Activated CD8-positive, alpha-beta memory T cell treated with anti-CD3 and anti-CD28 coated beads, Interleukin-2, amount 10 ng/mL, durations not matched to agents 7 days and 5 days (primary cell): ENCODE measurements around the gene C14orf93. TPM values are rescaled to one million over a fixed set of nuclear protein-coding genes. Genes with fewer than 3 reads are reported as not detected.

ENCODE experiments used
- ATAC-seq: fragments of 150-1000 bp; cut with Tn5 transposase; one replicate; pipeline ENCODE4 v1.10.0; 2021; ENCODE audit warnings: moderate library complexity
- CTCF ChIA-PET: fragments of 350-600 bp; sonication (Branson Sonifier 250); formaldehyde crosslinking; loops from one replicate; lab custom pipeline; 2021; ENCODE audit warnings: antibody characterized with exemption; lab: Charles Lee
- DNase-seq: peaks from one replicate; pipeline ENCODE4 v3.0.0-alpha.2; 2020
- H3K27ac Mint-ChIP-seq: one replicate; pipeline ENCODE4 v1.8.0; 2021; ENCODE audit warnings: mild to moderate bottlenecking, mixed read lengths
- H3K27me3 Mint-ChIP-seq: one replicate; pipeline ENCODE4 v1.8.0; 2021; ENCODE audit warnings: mixed read lengths
- H3K36me3 Mint-ChIP-seq: one replicate; pipeline ENCODE4 v1.8.0; 2021; ENCODE audit warnings: mild to moderate bottlenecking, mixed read lengths
- H3K4me1 Mint-ChIP-seq: one replicate; pipeline ENCODE4 v1.8.0; 2021; ENCODE audit warnings: mixed read lengths
- H3K4me3 Mint-ChIP-seq: one replicate; pipeline ENCODE4 v1.8.0; 2021; ENCODE audit warnings: mild to moderate bottlenecking, moderate library complexity, mixed read lengths
- H3K9me3 Mint-ChIP-seq: one replicate; pipeline ENCODE4 v1.8.0; 2022; ENCODE audit warnings: low read depth, mixed read lengths
- total RNA-seq, 2 experiments: library from RNA; stranded (reverse); gene quantifications; one replicate each; pipeline ENCODE4 v1.2.3, GENCODE V29; 2021

The C14orf93 gene
- total RNA-seq, 2 experiments from 2014 or later, result 9.0 to 12.6 TPM

- Mint-ChIP-seq H3K27ac (no peak overlapping the region), H3K4me3 (no peak overlapping the region), H3K27me3 (no peaks in the 10 kb centered on the region), H3K9me3 (no peaks in the 10 kb centered on the region), H3K36me3 (peaks cover 4% of the 10 kb centered on the region), H3K4me1 (no peaks in the 10 kb centered on the region)
- CTCF ChIA-PET, result interaction anchor here (0.7 to 25.7 kb wide), 31 partner anchors 10 to 1487 kb away, joined by 3 to 867 read pairs (median 4); partner anchors contain the start of genes ACIN1, AJUBA, C14orf119 and CDH24
- DNase-seq (no peak), ATAC-seq (peak; percentile 73)
Measured at GRCh38 chr14:22994762-22995275, 15.1 kb downstream of the C14orf93 start.

DNA sequence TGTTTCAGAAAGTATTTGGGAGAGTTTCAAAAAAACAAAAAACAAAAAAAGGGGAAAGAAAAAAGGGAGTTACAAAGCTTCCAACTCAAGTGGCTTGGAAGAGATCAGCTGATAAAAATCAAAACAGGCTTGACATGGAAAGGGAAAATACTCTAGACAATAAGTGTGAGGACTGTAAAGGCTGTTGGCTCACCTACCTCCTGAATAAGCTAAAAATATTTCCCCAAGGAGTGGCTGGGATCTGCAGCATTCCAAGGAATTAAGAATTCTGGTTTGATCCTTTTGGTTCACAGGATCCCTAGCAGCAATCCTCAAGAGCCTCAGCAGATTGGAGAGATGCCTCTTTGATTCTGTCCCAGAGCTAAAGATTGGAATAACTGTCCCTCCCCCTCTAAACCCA lies 16.4 kb downstream of the C14orf93 start:
- H3K27me3 Mint-ChIP-seq, result no peaks in the 10 kb centered on the region
- no peak for ATAC-seq
- no peaks in the 10 kb centered on the region for H3K4me1 Mint-ChIP-seq
- DNase-seq, result no peak
- no peaks in the 10 kb centered on the region for H3K9me3 Mint-ChIP-seq
- peaks cover 4% of the 10 kb centered on the region for H3K36me3 Mint-ChIP-seq
- H3K27ac Mint-ChIP-seq, result no peak overlapping the region
- no peak overlapping the region for H3K4me3 Mint-ChIP-seq
- CTCF ChIA-PET, result interaction anchor here (0.7 to 25.7 kb wide), 11 partner anchors 9 to 327 kb away, joined by 3 to 867 read pairs (median 5); partner anchors contain the start of genes AJUBA and CDH24

- CTCF ChIA-PET, result interaction anchor here (1.1 to 25.7 kb wide), 4 partner anchors 7 to 68 kb away, joined by 4 to 867 read pairs (median 52); partner anchors contain the start of genes AJUBA and CDH24
- Mint-ChIP-seq H3K27ac (no peak overlapping the region), H3K27me3 (no peaks in the 10 kb centered on the region), H3K4me1 (no peaks in the 10 kb centered on the region), H3K9me3 (no peaks in the 10 kb centered on the region), H3K36me3 (peaks cover 4% of the 10 kb centered on the region), H3K4me3 (no peak overlapping the region)
- DNase-seq, result no peak
- ATAC-seq, result no peak
Measured at GRCh38 chr14:22991852-22992251, 18.1 kb downstream of the C14orf93 start.

DNA sequence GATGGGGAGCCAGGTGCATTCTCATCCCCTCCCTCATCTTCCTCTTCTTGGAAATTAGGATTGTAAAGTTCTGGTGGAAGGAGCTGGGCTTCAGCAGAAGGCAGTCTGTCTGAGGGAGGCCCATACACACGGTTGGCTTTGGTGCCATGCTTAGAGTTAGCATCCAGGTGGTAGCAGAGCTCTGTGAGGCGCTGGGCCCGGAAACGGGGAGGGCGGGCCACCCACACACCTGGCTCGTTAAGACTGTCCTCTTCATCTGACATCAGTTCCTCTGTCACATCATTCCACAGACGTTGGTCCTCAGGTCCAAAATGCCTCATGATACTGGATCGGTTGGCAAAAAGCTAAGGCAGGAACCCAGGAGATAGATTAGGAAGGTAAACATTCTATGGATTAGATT lies 22.7 kb downstream of the C14orf93 start:
- Mint-ChIP-seq H3K4me1 (no peaks in the 10 kb centered on the region), H3K36me3 (peaks cover 1% of the 10 kb centered on the region), H3K9me3 (no peaks in the 10 kb centered on the region), H3K27ac (no peak overlapping the region), H3K4me3 (no peak overlapping the region), H3K27me3 (no peaks in the 10 kb centered on the region)
- CTCF ChIA-PET, result interaction anchor here (0.8 to 25.7 kb wide), 28 partner anchors 8 to 416 kb away, joined by 3 to 867 read pairs (median 9); partner anchors contain the start of genes CDH24, DAD1, PRMT5 and PSMB11
- ATAC-seq (no peak), DNase-seq (no peak)

GRCh38 chr14:22986508-22987054 lies 23.4 kb downstream of the C14orf93 start:
- no peaks in the 10 kb centered on the region for H3K4me1 Mint-ChIP-seq
- ATAC-seq, result peak; percentile 62
- DNase-seq, result peak; percentile 93
- H3K27me3 Mint-ChIP-seq, result no peaks in the 10 kb centered on the region
- no peaks in the 10 kb centered on the region for H3K9me3 Mint-ChIP-seq
- peaks cover 1% of the 10 kb centered on the region for H3K36me3 Mint-ChIP-seq
- H3K27ac Mint-ChIP-seq, result no peak overlapping the region
- CTCF ChIA-PET, result interaction anchor here (0.7 to 25.7 kb wide), 52 partner anchors 9 to 430 kb away, joined by 3 to 867 read pairs (median 5); partner anchors contain the start of genes ACIN1, C14orf119, CDH24 and DAD1
- no peak overlapping the region for H3K4me3 Mint-ChIP-seq

DNA sequence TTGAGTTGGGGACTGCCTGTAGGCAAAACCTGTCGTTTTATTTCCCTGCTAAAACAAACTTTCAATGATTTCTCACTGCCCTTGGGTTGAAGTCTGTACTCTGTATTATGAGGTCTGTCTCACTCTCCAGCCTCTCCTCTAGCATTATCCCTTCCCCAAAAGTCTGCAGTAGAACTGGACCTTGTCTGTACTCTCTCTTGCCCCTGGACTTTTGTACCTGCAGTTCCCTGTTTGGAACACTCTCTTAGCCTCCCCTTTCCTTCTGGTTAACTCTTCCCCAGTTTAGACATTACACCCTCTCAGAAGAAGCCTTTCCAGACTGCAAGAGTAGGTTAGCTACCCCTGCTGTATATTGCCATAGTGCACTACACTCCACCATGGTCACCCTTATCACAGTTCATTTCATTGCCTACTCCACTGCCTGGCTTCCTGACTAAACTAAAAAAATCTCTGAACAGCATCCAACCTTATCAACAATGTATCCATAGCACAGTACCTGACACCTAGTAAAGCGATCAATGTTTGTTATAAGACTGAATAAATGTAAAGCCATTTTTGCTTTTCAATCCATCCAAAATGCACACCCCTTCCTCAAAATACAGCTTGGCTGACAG lies 23.9 kb downstream of the C14orf93 start:
- no peak overlapping the region for H3K4me3 Mint-ChIP-seq
- H3K36me3 Mint-ChIP-seq, result peaks cover 1% of the 10 kb centered on the region
- H3K9me3 Mint-ChIP-seq, result no peaks in the 10 kb centered on the region
- DNase-seq (no peak), ATAC-seq (no peak)
- no peaks in the 10 kb centered on the region for H3K4me1 Mint-ChIP-seq
- no peak overlapping the region for H3K27ac Mint-ChIP-seq
- peaks cover 2% of the 10 kb centered on the region for H3K27me3 Mint-ChIP-seq
- CTCF ChIA-PET, result interaction anchor here (0.7 to 25.7 kb wide), 51 partner anchors 9 to 430 kb away, joined by 3 to 867 read pairs (median 5); partner anchors contain the start of genes ACIN1, C14orf119, CDH24 and DAD1

GRCh38 chr14:22984959-22985658 lies 24.8 kb downstream of the C14orf93 start:
- H3K27me3 Mint-ChIP-seq, result peaks cover 9% of the 10 kb centered on the region
- no peaks in the 10 kb centered on the region for H3K9me3 Mint-ChIP-seq
- no peak overlapping the region for H3K27ac Mint-ChIP-seq
- peaks cover under 1% of the 10 kb centered on the region for H3K4me1 Mint-ChIP-seq
- ATAC-seq (no peak), DNase-seq (no peak)
- no peak overlapping the region for H3K4me3 Mint-ChIP-seq
- peaks cover 1% of the 10 kb centered on the region for H3K36me3 Mint-ChIP-seq
- CTCF ChIA-PET, result interaction anchor here (1.0 to 25.7 kb wide), 14 partner anchors 10 to 429 kb away, joined by 3 to 867 read pairs (median 22); partner anchors contain the start of genes CDH24, HAUS4, PRMT5 and PSMB11

DNA sequence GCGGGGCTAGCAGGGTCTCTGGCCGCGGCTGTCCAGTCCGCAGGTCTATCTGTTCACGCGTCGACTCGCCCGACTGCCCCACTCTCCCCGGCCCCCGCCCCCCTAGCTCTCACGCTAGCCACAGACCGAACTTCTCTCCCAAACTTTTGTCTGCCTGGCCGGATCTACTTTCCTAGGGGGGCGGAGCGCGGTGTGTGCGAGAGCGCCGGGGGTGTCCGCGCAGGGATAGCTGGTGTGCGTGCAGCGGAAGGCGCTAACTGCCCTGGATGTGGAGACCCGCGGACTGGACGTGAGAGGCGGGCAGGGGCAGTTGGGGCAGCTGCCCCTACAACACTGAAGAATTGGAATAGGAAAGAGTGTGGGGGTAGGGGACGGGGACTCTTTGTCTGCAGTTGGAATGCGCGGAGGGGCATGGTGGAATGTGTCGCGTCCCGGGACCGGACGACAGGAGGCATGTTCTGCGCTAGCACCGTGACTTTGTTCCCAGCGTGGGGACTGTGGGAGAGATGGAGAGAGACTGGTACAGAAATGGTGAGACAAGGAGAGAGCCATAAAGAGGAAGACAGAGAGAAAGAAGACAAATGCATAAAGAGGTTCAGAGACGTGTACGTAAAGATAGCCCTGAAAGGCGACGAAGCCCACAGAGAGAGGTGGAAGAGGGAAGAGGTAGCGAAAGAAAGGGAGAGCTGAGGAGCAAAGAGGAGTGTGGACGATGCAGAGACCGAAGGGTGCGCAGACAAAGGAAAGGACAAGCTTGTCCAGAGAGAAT lies 27.3 kb downstream of the C14orf93 start, which contains the start of gene AJUBA:
Gene AJUBA, minus strand, starts transcription at position 75 of the 769 bp plus-strand sequence. CDS start 285 bp downstream, outside the sequence.
- peaks cover 2% of the 10 kb centered on the region for H3K36me3 Mint-ChIP-seq
- H3K27me3 Mint-ChIP-seq, result peaks cover 25% of the 10 kb centered on the region
- CTCF ChIA-PET, result interaction anchor here (0.7 to 25.7 kb wide), 29 partner anchors 11 to 1132 kb away, joined by 3 to 867 read pairs (median 5); partner anchors contain the start of genes ACIN1, C14orf119, CDH24 and HAUS4
- no peaks in the 10 kb centered on the region for H3K9me3 Mint-ChIP-seq
- peak within 1 kb of the TSS; percentile 24 for H3K4me3 Mint-ChIP-seq
- H3K27ac Mint-ChIP-seq, result no peak within 1 kb of the TSS
- DNase-seq (peak; percentile 78), ATAC-seq (peak; percentile 81)
- H3K4me1 Mint-ChIP-seq, result peaks cover 4% of the 10 kb centered on the region

DNA sequence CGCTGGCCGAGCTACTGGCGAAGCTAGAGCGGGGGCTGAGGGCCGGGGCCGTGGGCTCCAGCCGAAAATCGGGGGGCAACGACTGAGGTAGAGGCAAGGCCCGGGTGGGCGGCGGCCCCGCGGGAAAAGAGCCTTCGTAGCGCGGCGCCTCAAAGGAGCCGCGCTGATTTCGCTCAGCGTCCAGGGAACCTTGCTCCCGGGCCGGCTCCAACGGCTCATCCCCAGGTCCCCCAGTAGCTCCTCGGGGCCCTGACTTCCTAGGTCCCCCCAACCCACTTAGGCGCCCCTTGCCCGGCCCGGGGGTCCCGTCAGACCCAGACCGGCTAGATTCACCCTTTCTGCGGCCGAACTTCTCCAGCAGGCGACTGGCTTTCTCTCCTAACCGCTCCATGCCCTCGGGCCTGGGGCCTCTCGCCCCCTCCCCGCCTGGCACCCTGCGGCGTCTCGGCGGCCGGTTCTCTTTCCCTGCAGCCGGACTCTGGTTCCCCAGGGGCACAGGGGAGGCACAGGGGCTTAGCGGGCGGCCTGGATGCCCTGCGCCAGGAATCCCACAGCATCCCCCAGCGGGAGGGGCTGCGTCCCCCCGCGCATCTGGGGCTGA lies 28.0 kb downstream of the C14orf93 start:
- peak overlapping the region; percentile 24 for H3K4me3 Mint-ChIP-seq
- DNase-seq (no peak), ATAC-seq (no peak)
- no peaks in the 10 kb centered on the region for H3K9me3 Mint-ChIP-seq
- H3K36me3 Mint-ChIP-seq, result peaks cover 2% of the 10 kb centered on the region
- peaks cover 4% of the 10 kb centered on the region for H3K4me1 Mint-ChIP-seq
- H3K27ac Mint-ChIP-seq, result no peak overlapping the region
- peaks cover 28% of the 10 kb centered on the region for H3K27me3 Mint-ChIP-seq
- CTCF ChIA-PET, result interaction anchor here (0.7 to 25.7 kb wide), 23 partner anchors 10 to 1132 kb away, joined by 3 to 867 read pairs (median 6); partner anchors contain the start of genes CDH24, HAUS4, PRMT5 and PSMB11

- DNase-seq (no peak), ATAC-seq (no peak)
- CTCF ChIA-PET, result interaction anchor here (1.0 to 25.7 kb wide), 16 partner anchors 9 to 410 kb away, joined by 3 to 867 read pairs (median 14); partner anchors contain the start of genes CDH24, HAUS4, PRMT5 and PSMB11
- Mint-ChIP-seq H3K9me3 (no peaks in the 10 kb centered on the region), H3K36me3 (peaks cover 2% of the 10 kb centered on the region), H3K27me3 (peaks cover 30% of the 10 kb centered on the region), H3K4me3 (no peak overlapping the region), H3K4me1 (peaks cover 4% of the 10 kb centered on the region), H3K27ac (no peak overlapping the region)
Measured at GRCh38 chr14:22981090-22981875, 28.7 kb downstream of the C14orf93 start.

DNA sequence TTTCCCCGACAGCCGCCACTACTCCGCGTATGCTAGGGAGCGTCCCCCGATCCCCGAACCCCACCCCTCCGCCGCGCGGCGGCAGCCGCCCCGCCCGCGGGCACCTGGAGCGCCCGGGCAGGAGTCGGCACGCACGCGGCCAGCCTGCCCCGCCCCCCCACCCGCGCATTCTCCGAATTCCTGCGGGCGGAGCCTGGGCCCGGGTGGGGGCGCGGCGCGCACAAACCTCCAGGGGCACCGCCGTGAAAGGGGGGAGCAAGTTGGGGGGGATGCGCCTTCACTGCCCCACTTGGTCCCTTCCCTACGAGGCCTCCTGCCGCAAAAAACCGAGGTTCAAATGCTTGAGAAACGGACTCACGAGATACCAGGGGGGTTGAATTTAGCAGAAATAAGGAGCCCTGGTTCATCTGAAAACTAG lies 29.3 kb downstream of the C14orf93 start:
- DNase-seq (no peak), ATAC-seq (no peak)
- H3K4me3 Mint-ChIP-seq, result no peak overlapping the region
- peaks cover 33% of the 10 kb centered on the region for H3K27me3 Mint-ChIP-seq
- CTCF ChIA-PET, result interaction anchor here (2.8 to 25.7 kb wide), 6 partner anchors 9 to 79 kb away, joined by 13 to 867 read pairs (median 72); partner anchors contain the start of genes CDH24, HAUS4 and PRMT5
- peaks cover 4% of the 10 kb centered on the region for H3K4me1 Mint-ChIP-seq
- no peaks in the 10 kb centered on the region for H3K9me3 Mint-ChIP-seq
- H3K36me3 Mint-ChIP-seq, result peaks cover 2% of the 10 kb centered on the region
- no peak overlapping the region for H3K27ac Mint-ChIP-seq
